ENCODE results near the gene CCKAR.
"Not testable (repeated sequence)": the region's sequence is repeated elsewhere in the genome, so short reads cannot be mapped to it uniquely, and the experiment has no call there.

The CCKAR gene, protein sequence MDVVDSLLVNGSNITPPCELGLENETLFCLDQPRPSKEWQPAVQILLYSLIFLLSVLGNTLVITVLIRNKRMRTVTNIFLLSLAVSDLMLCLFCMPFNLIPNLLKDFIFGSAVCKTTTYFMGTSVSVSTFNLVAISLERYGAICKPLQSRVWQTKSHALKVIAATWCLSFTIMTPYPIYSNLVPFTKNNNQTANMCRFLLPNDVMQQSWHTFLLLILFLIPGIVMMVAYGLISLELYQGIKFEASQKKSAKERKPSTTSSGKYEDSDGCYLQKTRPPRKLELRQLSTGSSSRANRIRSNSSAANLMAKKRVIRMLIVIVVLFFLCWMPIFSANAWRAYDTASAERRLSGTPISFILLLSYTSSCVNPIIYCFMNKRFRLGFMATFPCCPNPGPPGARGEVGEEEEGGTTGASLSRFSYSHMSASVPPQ

DNA sequence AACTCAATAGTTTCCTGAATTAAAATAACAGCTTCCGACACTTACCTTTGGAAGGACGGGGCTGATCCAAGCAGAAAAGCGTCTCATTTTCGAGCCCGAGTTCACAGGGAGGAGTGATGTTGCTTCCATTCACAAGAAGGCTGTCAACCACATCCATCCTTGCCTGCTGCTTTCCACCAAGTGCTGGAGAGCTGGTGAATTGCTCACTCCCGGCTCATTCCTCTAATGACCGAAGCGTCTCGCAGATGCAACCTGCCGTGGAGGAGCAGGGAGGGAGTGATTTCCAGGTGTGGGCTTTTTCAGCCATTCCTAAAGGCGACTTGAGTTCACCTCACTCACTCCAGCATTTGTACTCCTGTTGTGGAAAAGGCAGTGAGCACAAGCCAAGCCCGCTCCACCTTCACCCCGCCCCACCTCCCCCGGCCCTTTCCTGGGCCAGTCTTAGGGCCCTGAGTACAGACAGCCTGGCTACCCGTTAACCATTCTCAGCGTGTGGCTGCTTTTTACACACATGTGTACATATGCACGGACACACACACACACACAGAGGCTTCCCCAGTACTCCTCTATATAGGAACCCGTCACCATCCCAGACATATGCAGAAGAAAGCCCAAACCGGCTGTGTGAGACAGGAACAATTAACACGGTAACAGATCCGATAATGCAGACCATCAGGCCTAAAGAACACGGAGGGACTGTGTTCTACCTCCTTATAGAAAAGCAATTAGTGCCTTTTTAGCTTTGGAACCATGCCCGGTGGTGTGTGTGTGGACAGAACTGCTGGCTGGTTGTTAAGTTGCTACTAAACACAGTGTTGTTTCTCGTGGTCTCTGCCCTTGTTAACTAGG is at the start of gene CCKAR:
CCKAR (minus strand) TSS at position 374 of the 849 bp plus-strand sequence; CDS start at position 157, 217 bp downstream.
- peak; percentile 10 for DNase-seq

DNA sequence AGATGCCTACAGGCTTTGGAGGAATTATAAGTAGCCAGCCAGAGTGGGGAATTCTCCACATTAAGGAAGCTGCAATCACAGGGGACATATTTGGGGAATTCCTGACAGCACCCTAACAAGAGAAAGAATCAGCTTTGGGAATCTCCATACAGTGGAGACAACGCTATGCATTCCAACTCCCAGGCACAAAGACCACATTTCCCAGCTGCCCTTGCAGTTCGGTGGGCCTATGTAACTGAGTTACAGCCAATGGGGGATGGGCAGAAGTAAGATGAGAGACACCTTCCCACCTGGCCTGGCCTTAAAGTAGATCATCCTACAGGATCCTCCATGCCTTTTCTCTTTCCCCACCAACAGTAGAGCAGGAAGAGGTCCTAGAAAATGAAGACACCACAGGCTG is 43.4 kb upstream of the CCKAR start:
- DNase-seq: no peak

DNA sequence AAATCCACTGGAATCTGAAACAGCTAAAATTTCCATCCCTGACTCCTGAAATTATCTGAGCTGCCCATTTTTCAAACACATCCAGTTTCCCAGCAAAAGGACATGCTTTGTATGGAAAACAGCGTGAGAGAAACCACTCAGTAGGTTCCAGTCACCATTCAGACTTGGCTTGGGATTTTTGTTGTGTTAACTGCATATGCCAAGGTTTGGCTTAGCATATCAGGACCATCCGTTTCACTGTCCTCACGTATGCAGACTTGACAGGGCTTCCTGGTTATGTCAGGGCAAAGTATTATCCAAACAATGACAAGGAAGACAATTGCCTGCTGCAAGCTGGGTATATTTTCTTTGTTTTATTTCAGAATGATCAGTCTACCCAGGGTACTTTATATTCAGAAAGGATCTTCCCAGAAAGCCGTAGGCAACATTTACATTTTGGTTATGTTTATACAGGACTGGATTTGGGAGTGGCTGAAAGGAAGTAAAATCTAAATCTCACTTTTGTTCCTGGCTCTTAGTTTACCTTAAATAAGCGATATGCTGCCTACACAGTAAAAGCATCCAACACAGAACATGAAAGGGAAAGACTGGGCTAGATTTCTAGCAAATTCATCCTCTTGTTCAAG is 41.3 kb upstream of the CCKAR start:
- DNase-seq: no peak

DNA sequence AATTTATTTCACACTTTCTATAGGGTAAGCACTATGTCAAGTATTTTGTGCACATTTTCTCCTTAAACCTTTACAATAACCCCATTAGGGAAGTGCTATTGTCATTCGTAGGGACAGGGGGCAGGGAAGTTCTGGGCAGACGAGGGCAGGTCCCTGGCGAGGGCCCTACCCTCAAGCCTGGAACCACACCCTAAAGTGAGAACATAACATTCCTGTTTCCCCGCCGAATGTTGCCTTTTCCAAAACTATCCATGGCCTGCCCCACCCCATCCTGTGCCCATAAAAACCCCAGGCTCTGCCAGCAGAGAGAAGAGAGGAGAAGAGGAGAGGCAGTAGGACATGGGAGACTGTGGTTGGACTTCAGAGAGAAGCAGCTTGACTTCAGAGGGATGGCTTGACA is 39.8 kb upstream of the CCKAR start:
- DNase-seq: no peak

DNA sequence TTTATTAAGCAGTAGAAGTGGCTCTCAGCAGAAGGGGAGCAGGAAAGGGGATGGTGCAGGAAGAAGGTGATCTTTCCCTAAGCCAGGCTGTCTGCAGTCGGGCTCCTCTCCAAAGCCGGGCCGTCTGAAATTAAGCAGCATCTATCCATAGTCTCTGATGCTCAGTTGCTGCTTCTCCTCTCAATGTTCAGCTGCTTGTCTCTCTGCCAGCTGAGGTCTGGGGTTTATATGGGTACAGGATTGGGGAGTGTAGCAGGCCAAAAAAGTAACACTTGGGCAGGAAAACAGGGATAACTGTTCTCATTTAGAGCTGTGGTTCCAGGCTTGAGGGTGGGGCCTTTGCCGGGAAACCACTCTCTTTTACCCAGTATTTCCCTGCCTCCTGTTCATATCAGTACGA is 39.2 kb upstream of the CCKAR start:
- DNase-seq: no peak

DNA sequence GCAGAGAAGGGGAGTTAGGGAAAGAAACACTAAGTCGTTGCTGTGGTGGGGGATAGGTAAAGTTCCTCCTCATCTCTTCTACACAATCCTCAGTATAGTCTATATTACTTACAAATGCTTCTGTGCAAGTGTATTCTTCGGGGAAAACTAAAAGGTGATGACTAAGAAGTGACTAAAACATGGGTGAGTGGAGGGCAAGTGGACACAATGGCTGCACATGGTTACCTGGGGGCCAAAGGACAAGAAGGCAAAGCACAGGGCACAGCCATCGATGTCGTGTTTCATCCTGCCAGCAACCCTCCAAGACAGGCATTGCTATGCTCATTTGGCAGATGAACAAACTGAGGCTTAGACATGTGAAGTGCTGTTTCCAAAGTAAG is 35.5 kb upstream of the CCKAR start:
- DNase-seq: no peak

DNA sequence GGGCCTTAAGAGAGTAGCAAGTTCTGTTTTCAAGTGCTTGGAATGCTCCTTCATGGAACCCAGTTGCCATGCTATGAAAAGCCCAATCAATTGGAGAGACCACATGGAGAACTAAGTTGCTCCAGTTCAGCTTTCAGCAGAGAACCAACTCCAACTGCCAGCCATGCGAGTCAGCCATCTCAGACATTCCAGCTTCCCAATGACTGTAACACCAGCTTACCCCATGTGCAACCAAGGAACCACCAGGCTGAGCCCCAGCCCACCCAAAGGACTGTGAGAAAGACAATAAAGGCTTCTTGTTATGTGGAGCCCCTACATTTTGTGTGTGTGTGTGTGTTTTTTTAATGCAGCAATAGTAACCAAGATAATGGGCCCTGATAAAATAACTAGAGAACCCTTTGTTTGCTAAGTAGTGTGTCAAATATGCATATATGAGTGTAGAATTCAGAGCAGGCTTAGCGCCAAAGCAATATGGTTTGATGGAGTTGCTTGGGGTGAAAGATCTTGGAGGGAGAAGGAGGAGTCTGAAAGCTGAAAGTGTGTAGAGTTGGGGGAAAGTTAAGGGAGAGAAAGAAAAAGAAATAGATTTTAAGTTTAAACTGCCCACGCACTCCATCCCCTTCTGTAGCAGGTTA is 35.0 kb upstream of the CCKAR start:
- no peak for DNase-seq

DNA sequence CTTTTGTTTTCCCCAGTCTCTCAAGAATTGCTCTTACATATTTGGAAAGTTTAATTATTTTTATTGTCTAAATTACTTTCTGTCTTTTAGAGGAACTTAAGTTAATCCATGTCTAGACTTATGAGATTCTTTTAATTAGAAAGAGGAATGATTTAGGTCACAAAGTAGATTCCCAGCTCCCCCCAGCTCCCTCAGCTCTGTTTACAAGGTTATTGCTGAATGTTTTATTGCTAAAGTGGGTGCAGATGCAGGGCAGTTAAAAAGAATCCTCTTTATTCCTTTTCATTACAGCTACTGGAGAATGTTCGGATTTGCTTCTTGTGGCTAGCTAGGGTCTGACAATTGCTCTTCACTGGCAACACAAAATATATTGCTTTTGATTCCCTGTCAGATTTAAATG is 33.7 kb upstream of the CCKAR start:
- DNase-seq: no peak

DNA sequence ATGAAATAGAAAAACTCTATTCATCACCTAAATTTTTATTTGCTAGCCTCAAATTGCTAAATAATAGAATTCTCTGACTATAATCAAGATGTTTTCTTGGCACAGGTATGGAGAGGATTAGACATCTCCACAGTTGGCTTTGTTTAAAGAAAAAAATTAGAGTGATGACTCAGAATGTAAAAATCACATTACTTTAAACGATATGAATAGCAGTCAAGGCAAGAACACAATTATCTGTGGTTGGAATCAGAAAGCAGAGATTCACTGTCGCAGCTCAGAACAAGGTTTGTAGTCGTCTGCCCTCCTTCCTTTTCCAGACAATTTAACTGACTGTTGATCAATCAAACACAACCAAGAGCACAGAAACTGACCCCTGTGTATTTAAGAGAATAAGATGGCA is 32.2 kb upstream of the CCKAR start:
- DNase-seq: no peak

DNA sequence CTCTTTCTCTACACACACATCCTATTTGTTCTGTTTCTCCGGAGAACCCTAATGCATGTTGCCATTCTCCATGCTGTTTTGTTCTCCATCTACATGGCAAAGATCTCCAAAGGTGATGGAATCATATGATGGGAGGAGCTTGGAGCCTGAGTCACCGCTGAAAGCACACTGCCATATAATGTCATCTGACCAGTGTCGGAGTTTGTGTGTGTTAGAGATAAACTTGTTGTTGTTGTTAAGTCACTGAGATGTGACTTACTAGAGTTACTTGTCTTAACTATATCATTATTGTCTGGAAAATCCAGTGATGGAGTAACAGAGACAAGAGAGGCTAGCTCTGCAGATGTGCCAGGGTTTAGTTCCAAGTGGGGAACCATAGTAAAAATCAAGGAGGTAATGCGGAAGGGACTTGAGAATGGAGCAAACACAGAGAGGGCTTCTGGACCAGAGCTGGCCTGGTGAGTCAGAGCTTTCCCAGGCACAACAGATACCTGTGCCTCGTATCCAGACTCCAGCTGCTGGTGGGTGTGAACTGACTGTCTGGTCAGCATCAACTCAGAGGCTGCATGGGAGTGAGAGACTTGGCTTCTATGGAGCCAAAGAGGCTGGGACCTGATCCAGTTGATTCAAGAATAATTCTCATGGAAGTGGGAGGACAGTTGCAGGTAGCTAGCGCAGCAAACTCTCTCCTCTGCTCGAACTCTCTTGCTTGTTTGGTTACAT is 30.6 kb upstream of the CCKAR start:
- DNase-seq: no peak

DNA sequence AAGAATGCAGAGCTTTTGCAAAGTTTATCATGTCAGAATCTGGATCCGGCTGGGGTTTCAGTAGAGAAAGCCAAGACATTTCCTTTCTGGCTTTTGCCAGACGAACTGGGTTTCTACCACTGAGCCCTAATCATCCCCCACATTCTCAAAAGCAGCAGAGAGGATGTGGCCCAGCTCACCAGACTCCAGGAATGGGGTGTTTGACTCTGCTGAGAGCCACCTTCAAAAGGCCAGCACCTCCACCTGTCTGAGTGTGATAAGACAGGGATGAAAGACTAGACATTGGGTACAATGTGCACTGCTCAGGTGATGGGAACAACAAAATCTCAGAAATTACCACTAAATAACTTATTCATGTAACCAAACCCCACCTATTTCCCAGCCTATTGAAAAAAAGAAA is 25.7 kb upstream of the CCKAR start:
- no peak for DNase-seq

DNA sequence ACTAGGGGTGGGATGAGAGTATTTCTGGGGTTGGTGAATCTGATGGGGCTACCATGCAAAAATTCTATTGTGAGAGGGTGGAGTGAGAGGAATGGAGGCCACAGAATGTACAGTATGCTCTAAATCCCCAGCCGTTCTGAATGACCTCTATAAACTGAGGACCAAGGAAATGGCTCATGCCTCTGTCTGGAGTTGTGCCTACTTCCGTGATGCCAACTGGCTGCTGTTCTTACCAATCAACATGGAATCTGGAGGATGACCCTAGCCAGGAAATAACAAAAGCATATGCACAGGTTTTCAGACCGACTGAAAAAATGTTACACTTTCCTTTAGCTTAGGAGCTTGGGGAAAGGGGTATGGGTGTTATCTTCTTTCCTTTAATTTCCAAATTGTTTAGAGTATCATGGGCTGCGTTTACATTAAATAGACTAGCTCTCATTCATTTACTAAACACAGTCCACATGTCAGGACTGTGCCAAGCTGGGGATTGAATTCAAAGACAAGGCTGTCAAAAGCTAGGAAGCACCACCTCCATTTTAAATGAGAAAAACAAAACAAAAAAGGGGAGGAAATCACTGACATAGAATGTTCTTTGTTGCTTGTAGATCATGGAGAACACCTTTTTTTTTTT is 20.2 kb upstream of the CCKAR start:
- no peak for DNase-seq

DNA sequence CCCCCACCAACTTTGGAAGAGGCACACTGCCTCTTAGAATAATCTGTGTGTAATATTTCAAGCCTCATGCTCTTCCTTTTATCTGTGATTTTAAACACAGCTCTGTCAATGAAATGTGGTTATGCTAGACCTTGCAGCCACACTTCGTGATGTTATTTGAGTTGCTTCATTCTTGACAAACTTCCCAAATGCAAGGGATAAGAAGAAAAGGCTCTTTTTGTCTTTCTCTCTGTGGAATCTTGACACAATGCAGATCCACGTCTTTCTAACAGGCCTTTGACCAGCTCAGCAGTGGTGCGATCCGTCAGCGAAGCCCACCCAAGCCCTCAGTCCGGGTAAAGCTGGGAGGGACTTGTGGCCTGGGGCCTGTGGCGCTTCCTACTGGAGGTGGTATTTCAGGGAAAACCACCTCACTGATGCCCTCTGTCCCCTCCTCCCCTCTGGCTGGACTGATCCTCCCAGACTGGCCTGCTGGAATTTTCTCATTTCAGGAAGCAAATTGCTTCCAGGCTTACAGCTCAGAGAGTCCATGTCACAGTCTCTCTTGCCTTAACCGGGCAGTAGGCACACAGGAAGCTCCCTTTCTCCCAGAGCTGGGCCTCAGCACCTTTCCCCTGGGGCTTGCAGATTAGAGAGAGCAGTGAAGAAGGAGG is 19.5 kb upstream of the CCKAR start:
- DNase-seq: no peak

DNA sequence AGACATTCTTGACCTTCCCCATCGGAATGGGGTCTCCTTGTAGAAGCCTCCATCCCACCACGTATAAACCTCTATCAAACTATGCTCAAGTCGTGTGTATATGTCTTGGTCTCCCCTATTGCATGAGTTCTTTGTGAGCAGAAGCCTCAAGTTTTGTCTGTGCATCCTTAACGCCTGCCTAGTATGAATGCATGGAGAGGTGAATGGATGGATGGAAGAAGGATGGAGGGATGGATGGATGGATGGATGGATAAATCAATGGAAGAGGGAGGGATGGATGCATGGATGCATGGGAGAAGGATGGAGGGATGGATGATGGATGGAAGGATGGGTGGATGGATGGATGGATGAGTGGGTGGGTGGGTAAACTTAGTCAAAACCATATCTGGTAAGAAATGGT is 17.0 kb upstream of the CCKAR start:
- DNase-seq: no peak

DNA sequence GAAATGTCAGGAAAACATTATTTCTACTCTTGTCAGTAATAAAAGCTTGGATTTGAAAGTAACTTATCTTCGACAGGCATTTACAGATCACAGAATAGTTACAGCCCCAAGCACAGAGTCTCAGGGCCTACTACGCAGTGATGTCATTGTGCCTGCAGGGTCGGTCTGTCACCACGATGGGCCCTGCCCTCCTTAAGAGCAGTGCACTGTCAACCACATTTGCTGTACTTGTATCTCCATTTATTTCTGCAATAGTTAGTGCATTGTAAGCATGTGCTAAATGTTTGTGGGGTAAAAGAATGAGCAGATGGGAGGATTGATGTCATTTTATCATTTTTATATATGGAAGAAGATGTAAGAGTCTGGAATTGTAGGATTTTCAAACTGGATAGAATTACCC is 13.6 kb upstream of the CCKAR start:
- DNase-seq: no peak

DNA sequence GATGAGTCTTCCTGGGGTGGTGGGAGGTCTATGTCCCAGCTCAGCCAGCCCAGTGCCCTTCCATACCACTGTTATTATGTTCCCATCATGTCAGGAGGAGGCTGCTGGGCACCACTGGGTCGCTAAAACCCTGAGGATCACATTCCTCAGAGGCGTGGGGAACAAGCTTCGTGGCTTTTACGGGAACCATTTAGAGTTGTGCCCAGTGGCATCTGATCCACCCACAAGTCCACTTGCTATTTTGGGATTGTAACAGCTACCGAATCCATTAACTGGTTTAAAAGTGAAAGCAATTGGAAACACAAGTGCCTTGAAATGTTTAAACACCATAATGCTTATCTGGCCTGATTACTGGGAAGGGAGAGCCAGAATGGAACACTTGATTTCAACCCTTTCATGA is 13.1 kb upstream of the CCKAR start:
- DNase-seq: no peak

DNA sequence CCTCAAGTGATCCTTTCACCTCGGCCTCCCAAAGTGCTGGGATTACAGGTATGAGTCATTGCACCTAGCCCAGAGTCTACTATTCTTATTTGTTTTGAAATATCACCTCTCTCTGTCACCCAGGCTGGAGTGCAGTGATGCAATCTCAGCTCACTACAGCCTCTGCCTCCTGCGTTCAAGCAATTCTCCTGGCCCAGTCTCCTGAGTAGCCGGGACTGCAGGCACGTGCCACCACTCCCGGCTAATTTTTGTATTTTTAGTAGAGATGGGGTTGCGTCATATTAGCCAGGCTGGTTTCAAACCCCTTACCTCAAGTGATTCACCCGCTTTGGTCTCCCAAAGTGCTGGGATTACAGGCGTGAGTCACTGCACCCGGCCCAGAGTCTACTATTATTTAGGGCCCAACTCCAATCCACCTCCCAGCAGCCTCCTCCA is 10.3 kb upstream of the CCKAR start:
- not testable (repeated sequence) for DNase-seq

DNA sequence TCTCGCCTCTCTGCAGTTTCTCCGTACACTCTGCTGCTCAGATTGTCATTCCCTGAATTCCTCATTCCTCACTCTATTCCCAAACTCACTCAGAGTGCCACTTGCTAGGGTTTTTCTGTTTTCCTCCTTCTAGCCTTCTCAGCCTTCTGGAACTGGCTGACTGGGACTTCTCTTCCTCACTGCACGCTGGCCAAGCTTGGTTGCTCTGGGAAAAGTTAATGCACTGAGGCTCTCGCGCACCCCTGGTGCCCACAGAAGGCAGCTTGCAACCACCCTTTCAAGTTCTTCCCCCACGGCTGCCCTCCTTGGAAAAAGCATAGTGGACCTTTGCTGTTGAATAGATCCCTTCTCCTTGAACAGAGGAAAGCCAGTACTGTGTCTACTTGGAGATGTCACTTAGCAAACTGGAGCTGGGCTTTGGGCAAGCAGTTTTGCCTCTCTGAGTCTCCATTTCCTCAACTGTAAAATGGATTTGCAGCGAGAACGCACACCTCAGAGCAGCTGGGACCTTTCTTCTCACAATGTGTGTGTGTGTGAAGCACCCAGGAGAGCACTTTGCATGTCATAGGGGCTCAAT is 6.0 kb upstream of the CCKAR start:
- no peak for DNase-seq

DNA sequence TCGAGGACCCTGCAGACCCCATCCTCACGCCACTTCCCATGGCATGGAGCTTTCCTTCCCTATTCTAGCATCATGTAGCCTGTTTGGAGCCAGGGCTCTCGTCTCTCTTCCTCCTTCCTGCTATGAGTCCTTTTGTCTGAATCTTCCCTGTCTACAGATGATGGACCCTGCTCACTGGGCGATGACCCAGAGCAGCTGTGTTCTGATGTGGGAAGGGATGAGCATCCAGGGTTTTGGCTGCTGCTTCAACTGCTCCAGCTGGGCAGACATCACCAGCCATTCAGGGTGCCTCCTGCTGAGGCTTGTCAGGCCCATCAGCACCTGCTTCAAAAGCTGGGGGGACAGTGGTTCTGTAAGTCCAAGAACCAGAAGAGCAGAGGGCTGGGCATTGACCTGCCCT is 3.2 kb upstream of the CCKAR start:
- no peak for DNase-seq

DNA sequence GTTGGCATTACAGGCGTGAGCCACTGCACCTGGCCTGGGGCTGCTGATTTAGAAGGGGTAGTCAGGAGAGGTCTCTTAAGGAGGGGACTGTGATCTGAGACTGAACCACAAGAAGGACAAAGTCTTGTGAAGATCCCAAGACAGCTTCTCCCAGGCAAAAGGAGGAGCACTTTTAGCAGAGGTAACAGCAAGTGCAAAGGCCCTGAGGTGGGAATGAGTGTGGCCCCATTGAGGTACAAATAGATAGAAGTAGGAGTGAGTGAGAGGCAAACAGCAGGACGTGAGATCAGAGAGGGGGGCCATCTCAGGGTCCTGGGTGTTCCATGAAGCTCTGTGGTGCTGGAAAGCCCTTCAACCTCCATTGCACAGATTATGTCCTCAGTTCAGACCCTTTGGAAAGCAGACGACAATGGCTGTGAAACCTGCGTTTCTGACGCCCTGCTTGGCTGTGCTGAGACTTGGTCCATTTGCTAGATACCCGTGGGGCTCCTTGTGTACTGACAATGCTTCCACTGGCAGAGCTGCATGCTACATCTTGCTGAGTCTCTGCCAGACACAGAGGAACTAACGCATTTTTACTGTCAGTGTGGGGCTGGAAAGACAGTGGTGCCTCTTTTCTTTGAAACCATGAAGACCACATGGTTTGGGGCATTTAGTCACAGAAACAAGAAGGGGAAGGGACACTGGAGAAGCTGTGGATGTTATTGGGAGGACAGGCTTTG is 1.3 kb upstream of the CCKAR start:
- no peak for DNase-seq

DNA sequence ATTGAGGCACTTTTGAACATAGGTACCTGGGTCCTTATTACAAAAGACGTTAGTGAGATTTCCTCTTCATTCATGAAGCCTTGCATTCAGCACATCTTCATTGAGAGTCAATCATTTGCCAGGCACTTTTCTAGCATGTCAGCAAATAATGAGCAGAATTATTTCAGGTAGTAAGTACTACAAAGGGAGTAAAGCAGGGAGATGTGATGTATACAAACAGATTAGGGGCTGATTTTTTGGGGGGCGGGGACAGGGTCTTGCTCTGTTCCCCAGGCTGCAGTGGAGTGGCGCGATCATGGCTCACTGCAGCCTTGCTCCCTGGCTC is 638 bp upstream of the CCKAR start:
- no peak for DNase-seq
